ENCODE data around the gene H6PD. TPM values are rescaled to one million over a fixed set of nuclear protein-coding genes. Genes with fewer than 3 reads are reported as not detected.

Gene H6PD
- total and polyA plus RNA-seq, 7 donors = 5.8 to 56.8 (median 23.4) TPM

GRCh38 chr1:9307303-9307702 lies 72.7 kb downstream of the H6PD start:
- intact Hi-C loops (cut with DNase I) = no loop called here
- WGBS, 3 donors = 78 to 84% (median 82%) methylated on average over 10 of the region's 10 CpGs
- ATAC-seq = no peak
- H3K4me1 ChIP-seq = peaks cover 22% of the 10 kb centered on the region
- H3K36me3 ChIP-seq (ENCODE audit: insufficient read depth in 1 of 2, low read depth in 1 of 2) = peaks cover 0 to 4% of the 10 kb centered on the region in 2 donors
- no peaks in the 10 kb centered on the region for H3K9me3 ChIP-seq
- peak in 1 of 2 donors; percentile 3 for DNase-seq
- no peak for TF ChIP-seq CTCF (IDR thresholded peaks at IDR 0.05)
- H3K4me3 ChIP-seq = no peak overlapping the region
- no peaks in the 10 kb centered on the region for H3K27me3 ChIP-seq (ENCODE audit: insufficient read depth in 3 of 3, low read length in 2 of 3)
- H3K27ac ChIP-seq = no peak overlapping the region

GRCh38 chr1:9308236-9308785 lies 73.7 kb downstream of the H6PD start:
- Histone ChIP-seq H3K27me3 (ENCODE audit: insufficient read depth in 3 of 3, low read length in 2 of 3) (no peaks in the 10 kb centered on the region), H3K4me3 (no peak overlapping the region), H3K36me3 (ENCODE audit: insufficient read depth in 1 of 2, low read depth in 1 of 2) (peaks cover 0 to 4% of the 10 kb centered on the region in 2 donors), H3K27ac (no peak overlapping the region), H3K4me1 (peaks cover 14% of the 10 kb centered on the region), H3K9me3 (no peaks in the 10 kb centered on the region)
- no peak for ATAC-seq
- intact Hi-C loops (cut with DNase I) = no loop called here
- no peak for TF ChIP-seq CTCF (IDR thresholded peaks at IDR 0.05)
- peak; percentile 5 to 37 for DNase-seq
- WGBS, 3 donors = 85 to 87% (median 85%) methylated on average over 9 of the region's 9 CpGs

GRCh38 chr1:9309080-9309479 lies 74.5 kb downstream of the H6PD start:
- WGBS, 3 donors = 93 to 96% (median 95%) methylated on average over 8 of the region's 8 CpGs
- Histone ChIP-seq H3K4me1 (peaks cover 6% of the 10 kb centered on the region), H3K27me3 (ENCODE audit: insufficient read depth in 3 of 3, low read length in 2 of 3) (no peaks in the 10 kb centered on the region), H3K36me3 (ENCODE audit: insufficient read depth in 1 of 2, low read depth in 1 of 2) (peaks cover 0 to 4% of the 10 kb centered on the region in 2 donors), H3K27ac (no peak overlapping the region), H3K9me3 (no peaks in the 10 kb centered on the region), H3K4me3 (no peak overlapping the region)
- peak in 1 of 2 donors; percentile 4 for DNase-seq
- no peak for ATAC-seq
- intact Hi-C loops (cut with DNase I) = no loop called here
- TF ChIP-seq CTCF (IDR thresholded peaks at IDR 0.05) = no peak

GRCh38 chr1:9309991-9310390 lies 75.4 kb downstream of the H6PD start:
- intact Hi-C loops (cut with DNase I) = no loop called here

More at GRCh38 chr1:9309991-9310390, 75.4 kb downstream of the H6PD start:
- Histone ChIP-seq H3K27me3 (ENCODE audit: insufficient read depth in 3 of 3, low read length in 2 of 3) (no peaks in the 10 kb centered on the region), H3K36me3 (ENCODE audit: insufficient read depth in 1 of 2, low read depth in 1 of 2) (peaks cover 0 to 4% of the 10 kb centered on the region in 2 donors), H3K9me3 (no peaks in the 10 kb centered on the region), H3K27ac (no peak overlapping the region), H3K4me3 (no peak overlapping the region), H3K4me1 (peaks cover 3% of the 10 kb centered on the region)
- 87 to 94% (median 92%) methylated on average over 7 of the region's 7 CpGs for WGBS, 3 donors
- ATAC-seq (no peak), DNase-seq (no peak)
- no peak for TF ChIP-seq CTCF (IDR thresholded peaks at IDR 0.05)
